ENCODE measurements around the gene KRTAP2-4.
A peak's percentile ranks its signal among the peaks of the same experiment; 100 is the strongest.
"Not testable (repeated sequence)": the region's sequence is repeated elsewhere in the genome, so short reads cannot be mapped to it uniquely, and the experiment has no call there.

The KRTAP2-4 gene

GRCh38 chr17:41037853-41038350 lies 27.8 kb downstream of the KRTAP2-4 start:
- no peak for DNase-seq (ENCODE audit: low spot score)

GRCh38 chr17:41034346-41034935 lies 31.2 kb downstream of the KRTAP2-4 start, which contains the start of gene KRTAP1-3:
Gene KRTAP1-3, minus strand, starts transcription at chr17:41034874. Its CDS starts 53 bp downstream, at chr17:41034821.
- not testable (repeated sequence) for DNase-seq (ENCODE audit: low spot score)

- DNase-seq (ENCODE audit: low spot score): no peak
Observed at GRCh38 chr17:41029633-41030245, 35.9 kb downstream of the KRTAP2-4 start, which contains the start of gene KRTAP1-4. Gene KRTAP1-4, minus strand, starts transcription at chr17:41030195. Its CDS starts 117 bp downstream, at chr17:41030078.

GRCh38 chr17:41026715-41027471 lies 38.8 kb downstream of the KRTAP2-4 start, which contains the start of gene KRTAP1-5:
Gene KRTAP1-5, minus strand, starts transcription at chr17:41027208. Its CDS starts 53 bp downstream, at chr17:41027155.
- peak; percentile 14 for DNase-seq (ENCODE audit: low spot score)

- DNase-seq (ENCODE audit: low spot score): no peak
Observed at GRCh38 chr17:41024697-41025096, 41.0 kb downstream of the KRTAP2-4 start.

GRCh38 chr17:41020336-41020735 lies 45.3 kb downstream of the KRTAP2-4 start:
- DNase-seq (ENCODE audit: low spot score): no peak

- no peak for DNase-seq (ENCODE audit: low spot score)
Observed at GRCh38 chr17:41019415-41019814, 46.3 kb downstream of the KRTAP2-4 start.

- DNase-seq (ENCODE audit: low spot score): no peak
Observed at GRCh38 chr17:41018541-41018940, 47.1 kb downstream of the KRTAP2-4 start.

GRCh38 chr17:41016578-41017215 lies 49.0 kb downstream of the KRTAP2-4 start:
- DNase-seq (ENCODE audit: low spot score): no peak

GRCh38 chr17:41015454-41015853 lies 50.2 kb downstream of the KRTAP2-4 start:
- DNase-seq (ENCODE audit: low spot score): no peak

All from RKO (cell line).